GM18870 (cell line): ENCODE measurements around the gene LPGAT1.

ENCODE experiments used
- ATAC-seq: cut with Tn5 transposase; IDR thresholded peaks from one replicate; pipeline ENCODE4 v1.9.1; 2021; ENCODE audit warnings: moderate library complexity; ENCODE audit not compliant: unreplicated experiment

LPGAT1 gene

DNA sequence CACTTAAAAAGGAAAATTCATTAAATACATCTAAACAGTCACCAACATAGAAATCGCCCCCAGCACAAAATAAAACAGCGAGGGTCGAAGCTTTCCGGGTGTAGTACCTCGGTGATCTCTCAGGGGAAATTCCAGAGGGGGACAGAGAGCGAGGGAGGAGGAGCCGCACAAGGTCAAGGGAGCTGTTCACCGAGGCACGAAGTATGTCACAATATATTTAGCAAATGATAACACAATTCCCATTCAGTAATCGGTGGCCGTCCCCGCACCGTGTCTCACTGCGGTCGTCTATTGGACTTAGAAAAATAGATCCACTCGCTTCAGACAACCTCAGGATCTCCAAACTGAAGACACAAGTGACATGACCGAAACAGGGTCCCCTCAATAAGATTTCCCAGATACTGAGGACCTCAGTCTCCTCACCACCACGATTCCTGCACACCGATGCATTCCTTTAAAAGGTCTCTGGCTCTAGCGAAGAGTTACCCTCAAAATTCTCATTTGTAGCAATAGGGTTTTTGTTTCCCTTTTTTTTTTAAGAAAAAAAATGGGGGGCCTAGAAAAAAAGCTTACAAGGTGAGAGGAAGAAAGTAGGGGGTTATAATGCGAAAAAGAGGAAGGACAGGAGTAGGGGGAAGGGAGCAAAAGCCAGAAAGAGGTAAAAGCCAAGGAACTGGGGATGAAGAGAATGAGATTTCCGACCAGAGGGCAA, 1.1 kb downstream of the LPGAT1 start:
- ATAC-seq = no peak

DNA sequence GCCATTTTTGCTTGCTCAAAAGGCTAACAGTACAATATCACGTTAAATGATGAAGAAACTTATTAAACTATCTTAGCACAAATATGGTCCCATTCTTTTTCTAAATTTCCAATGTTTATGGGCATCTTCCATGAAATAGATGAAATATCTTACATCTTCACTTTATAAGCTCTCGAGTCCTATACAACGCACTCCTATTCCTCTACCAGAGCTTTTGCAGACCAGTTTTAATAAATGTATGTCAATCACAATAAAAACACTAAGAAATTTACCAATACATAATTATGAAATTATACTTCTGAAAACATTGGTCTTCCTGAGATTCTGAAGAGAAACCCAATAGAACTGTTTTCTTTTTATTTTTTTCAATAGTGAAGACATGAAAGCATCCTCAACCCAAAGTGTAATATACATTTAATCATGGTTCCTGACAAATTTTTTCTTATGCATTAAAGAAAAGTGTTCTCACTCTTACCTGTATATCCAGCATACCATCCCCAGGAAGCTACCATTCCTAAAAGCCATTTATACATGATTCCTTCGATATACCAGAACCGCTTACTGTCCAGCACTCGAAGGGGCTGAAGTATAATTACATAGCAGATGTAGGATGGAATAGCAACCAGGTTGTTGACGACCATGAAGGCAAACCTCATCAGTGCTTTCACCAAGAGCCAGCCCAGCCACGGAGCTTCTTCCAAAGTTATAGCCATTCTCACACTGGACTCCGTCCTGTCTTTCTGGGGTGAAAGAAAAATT, 1.8 kb downstream of the LPGAT1 start:
- no peak for ATAC-seq

DNA sequence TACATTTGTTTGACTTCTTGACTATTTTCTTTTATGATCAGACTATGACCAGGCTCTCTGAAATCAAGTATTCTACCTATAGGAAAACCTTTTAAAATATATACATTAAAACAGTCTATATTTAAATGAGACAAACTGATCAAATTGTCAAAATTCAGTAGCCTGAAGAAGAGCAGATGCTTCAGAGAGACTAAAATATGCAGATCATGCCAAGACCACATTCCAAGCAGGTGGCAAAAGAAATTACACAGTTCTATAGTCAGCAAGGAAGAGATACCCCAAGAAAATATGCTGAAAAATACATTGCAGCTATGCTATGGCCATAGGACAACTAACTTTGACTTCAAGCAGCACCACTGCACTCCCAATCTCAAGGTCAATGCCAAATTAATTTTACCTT, 3.5 kb downstream of the LPGAT1 start:
- ATAC-seq = no peak

DNA sequence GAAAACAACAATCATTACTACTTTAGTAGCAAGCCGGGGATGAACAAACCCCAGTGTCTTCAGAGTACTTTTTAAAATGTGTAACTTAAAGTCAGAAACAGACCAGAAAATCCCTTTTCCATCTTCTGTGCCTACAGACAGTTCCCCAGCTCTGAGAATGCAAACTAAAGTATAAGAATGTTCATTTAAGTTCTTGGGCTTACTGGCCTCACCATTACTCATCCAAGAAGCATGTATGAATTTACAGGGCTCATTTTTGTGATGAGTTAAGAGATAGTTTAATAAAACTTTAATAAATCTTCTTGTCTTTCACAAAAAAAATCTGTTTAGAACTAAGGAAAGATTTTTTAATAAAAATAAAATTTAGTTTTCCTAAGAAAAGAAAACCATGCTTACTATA, 4.6 kb downstream of the LPGAT1 start:
- no peak for ATAC-seq

DNA sequence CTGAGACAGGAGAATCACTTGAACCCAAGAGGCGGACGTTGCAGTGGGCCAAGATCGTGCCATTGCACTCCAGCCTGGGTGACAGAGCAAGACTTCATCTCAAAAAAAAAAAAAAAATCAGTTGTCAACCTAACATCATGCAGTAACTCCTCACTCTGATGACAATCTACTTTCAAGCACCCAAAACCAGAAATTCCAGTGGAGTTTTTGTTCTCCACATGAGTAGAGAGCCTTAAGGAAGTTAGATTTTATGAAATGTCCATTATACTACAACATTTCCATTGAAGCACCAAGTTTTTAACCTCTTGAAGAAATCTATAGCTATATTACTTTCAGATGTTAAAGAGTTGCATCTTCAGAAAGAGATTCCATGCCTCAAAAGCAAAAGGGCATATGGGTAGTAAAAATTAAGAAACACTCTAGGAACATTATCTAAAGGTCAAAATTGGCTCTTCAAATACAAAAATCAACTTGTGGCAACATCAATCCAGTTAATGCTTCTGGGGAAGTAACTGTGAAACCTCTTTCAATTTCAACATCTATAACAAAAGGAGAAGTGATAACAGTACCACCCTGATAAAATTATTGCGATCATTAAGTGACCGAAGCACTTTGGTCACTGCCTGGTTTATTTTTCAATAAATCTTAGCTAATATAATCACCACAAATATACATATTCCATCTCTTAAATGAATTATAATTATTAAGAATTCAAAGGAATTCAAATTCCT, 7.7 kb downstream of the LPGAT1 start:
- ATAC-seq = no peak

DNA sequence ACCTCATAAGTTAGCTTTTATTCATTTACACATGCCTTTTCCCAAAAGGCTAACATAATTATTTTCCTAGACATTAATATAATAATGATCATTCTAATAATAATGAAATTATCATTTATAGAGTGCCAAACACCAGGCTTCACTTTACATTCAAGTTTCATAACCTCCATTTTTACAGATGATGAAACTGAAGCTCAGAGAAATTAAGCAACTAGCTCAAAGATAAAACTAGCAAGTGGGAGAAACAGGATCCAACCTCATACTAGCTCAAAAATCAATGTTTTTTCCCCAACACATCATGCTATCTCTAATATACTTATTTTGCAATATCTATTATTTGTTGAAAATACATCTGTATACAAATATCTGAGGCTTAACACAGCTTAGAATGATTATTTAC, 14.0 kb downstream of the LPGAT1 start:
- no peak for ATAC-seq

DNA sequence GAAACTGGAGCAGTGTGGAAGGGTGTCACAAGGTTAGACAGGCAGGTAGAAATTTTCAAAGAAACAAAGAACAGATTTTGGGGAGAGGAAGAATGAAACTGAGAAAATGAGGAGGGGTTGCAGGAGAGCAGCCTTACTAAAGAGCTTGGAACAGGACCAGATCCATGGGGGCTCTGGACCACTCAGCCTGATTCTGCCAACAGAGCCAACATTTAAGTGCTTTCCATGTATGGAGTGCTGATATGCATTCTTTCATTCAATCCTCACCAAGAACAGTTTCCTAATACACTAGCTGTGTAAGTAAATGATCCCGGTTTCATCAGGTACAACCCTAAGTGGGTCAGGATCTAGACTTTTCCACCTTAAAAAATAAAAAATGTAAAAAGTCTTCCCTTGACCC, 16.2 kb downstream of the LPGAT1 start:
- no peak for ATAC-seq

DNA sequence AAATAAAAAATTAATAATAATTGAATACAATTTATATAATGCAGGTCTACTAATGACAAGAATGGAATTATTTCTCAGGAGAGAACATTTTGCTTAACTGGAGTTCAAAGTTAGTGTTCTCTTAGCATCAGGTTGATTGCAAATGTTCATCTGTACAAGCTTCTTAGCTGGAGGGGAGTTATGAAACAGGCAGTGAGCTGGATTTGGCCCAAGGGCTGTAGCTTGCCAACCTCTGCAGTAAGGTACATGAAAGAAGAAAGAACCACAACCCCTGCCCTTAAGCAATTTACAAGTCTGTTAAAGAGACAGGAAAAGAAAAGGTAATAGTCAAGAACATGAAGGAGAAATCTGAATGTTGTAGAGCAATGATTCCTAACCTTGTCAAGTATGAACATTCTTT, 17.0 kb downstream of the LPGAT1 start:
- ATAC-seq = no peak

DNA sequence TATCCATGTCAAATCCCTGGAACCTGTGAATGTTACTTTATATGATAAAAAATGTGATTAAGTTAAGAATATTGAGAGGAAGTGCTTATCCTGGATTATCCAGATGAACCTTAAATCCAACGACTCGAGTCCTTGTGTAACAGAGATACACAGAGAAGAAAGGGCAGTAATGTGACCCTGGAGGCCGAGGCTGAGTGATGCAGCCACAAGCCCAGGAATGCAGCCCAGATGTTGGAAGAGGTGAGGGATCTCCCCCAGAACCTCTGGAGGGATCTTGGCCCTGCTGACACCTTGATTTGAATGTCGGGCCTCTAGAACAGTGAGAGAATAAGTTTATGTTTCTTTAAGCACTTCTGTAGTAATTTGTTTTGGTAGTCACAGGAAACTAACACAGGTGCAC, 18.0 kb downstream of the LPGAT1 start:
- no peak for ATAC-seq

DNA sequence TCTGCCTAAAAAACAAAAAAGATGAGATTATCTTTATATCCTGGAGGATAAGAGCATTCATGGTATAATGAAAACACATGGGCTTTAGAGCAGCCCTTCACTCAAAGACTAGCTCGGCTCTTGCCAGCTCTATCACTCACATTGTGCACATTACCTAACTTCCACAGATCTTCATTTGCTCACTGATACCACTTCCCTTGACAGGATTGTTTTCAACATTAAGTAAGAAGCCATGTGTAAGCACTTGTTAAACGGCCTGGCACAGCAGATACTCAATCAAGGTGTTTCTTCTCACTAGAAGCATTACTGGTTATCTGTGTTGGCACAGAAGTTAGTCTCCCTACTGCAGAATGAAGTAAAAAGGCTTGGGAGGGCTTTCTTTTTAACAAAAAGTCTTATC, 18.7 kb downstream of the LPGAT1 start:
- no peak for ATAC-seq

DNA sequence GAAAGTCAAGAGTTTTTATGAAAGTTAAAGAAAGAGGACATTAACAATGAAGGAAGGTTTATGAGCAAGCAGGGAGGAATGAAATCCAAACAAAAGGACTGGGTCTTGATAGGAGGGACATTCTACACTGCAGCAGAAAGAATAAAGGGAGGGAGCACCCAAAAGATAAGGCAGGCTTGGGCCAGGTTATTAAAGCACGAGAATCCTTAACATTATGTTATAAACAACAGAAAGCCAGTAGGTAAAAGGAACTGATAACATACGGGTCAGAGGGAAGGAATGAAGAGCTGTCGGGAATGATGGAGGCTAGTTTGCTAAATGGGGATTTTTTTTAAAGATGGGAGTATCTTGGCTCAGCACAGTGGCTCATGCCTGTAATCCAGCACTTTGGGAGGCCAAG, 19.4 kb downstream of the LPGAT1 start:
- ATAC-seq = no peak

DNA sequence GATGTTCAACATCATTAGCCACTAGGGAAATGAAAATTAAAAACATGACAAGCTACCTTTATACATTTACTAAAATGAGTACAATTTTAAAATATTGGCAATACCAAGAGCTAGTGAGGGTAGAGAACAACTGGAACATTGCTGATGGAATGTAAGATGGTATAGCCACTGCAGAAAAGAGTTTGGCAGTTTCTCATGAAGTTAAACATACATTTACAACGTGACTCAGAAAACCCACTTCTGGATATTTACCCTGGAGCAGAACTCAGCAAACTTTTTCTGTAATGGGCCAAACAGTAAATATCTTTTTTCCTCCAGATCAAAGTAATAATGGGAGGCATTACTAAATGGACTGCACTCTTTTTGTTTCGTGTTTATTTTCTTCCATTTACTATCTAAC, 22.1 kb downstream of the LPGAT1 start:
- ATAC-seq = no peak

DNA sequence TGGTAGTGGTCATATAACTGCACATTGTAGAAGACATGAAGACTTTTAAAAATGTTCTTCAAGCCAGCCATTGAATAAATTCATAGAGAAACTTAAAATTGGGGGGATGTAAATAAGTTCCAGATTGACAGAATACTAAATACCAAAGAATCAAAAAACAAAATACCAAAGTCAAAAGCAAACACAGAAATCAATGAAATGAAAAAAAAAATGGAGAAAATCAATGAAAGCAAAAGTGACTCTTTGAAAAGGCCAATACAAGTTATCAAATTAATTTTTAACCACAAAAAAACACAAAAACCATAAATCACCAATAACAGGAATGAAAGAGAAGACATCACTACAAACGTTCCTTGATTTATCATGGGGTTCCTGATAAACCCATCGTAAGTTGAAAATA, 25.6 kb downstream of the LPGAT1 start:
- no peak for ATAC-seq

DNA sequence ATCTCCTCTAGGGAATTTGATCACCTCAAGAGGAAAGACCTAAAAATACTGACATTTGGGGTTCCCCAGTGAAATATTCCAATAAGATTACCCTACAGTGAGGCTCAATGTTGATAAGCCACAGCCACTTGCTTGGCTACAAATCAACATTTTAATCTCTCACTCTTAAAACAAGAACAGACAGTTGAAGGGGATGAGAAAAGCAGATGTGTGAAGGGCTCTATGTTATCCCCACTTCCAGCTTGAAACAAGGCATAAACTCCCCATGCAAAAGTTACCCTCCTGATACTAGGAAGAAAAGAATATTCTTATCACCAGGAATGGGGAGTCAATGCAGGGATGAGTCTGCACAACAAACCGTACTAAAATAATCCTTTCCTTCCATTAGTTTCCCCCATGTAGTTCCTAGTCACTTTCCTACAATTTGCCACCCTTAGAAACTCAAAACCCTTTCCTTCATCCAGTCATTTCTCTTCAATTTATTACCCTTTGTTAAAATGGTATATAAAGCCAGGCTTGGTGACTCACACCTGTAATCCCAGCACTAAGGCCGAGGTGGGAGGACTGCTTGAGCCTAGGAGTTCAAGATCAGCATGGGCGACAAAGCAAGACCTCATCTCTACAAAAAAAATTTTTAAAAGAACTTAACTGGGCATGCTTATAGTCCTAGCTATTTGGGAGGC, 29.5 kb downstream of the LPGAT1 start:
- ATAC-seq = no peak

DNA sequence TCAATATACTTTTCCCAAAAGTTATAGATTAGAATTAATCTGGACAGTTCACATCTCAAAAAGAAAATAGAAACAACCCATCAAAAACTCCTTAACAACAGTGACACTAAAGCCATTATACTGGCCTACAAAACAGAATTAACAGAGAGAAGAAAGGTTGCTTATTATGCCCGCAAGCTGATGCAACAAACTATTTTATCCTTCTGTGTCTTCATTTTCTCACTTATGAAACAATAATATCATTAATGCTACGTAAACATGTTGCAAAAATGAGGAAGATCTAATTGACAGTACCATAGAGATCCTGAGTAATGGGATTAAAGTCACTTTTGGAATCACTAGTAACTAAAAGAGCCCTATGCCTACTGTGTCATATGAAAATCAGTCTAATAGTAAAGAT, 32.6 kb downstream of the LPGAT1 start:
- no peak for ATAC-seq

DNA sequence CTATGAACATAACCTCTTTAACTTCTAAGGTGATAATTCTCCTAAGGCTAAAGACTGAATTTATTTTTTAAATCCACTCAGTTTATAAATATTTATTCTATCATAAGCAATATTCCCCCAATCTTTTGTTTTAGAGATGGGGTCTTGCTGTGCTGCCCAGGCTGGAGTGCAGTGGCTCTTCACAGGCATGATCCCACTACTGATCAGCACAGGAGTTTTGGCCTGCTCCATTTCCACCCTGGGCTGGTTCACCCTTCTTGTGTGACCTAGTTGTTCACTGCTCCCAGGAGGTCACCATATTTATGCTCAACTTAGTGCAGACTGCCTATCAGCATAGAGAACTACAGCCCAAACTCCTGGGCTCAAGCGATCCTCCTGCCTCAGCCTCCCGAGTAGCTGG, 38.6 kb downstream of the LPGAT1 start:
- ATAC-seq = no peak

DNA sequence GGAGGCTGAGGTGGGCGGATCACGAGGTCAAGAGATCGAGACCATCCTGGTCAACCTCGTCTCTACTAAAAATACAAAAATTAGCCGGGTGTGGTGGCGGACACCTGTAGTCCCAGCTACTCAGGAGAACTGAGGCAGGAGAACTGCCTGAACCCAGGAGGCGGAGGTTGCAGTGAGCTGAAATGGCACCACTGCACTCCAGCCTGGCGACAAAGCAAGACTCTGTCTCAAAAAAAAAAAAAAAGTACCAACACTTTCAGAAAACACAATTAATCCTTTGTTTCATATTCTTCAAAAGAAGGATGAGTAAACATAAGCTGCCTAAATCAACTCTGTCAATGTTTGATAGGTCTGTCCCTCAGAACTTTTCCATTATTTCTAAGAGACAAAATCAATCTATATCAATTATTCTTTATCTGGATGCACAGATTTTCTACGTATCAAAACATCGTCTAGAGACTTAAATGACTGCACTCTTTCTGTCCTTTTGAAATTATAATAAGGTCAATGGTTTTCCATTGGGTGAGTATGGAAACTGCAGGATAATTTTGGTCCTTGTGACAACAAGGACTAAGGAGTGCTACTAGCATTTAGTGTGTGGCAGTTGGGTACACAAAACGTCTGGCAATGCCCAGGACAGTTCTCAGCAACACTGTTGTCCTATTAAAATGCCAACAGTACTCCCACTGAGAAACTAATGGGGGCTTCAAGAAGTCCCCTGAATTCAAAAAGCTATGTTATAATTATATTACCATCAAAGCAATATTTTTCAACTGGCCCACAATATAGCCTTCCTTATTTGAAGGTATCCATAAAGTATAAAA, 40.7 kb downstream of the LPGAT1 start:
- ATAC-seq = no peak

DNA sequence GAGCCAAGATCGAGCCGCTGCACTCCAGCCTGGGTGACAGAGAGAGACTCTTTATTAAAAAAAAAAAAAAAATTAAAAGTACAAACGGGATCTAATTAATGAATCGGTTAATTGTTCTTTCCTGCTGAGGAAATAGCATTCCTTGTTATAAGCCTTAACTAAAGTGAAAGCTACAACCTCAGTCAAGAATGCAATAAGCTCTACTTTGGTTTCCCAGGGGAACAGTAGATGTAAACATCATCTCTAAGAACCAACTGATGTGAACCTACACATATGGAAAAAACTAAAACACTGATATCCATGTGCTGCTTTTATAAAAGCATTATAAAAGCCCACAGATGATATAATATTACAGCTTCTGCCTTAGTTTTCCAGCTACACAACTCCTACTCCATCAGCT, 41.9 kb downstream of the LPGAT1 start:
- no peak for ATAC-seq

DNA sequence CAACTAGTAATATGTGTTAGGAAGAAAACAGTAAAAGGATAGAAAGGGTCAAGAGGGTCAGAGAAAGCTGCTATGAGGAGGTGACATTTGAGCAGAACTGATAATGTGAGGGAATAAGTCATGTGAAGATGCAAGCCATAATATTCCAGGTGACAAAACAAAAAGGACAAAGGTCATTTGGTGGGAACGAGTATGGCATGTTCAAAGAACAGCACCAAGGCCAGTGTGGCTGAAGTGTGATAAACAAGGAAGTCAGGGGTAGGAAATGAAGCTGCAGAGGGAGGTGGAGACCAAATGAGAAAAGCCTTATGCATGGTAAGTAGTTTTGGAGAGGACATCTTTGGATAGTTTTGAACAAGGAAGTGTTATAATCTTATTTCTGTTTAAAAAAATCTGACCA, 46.7 kb downstream of the LPGAT1 start:
- ATAC-seq = no peak

DNA sequence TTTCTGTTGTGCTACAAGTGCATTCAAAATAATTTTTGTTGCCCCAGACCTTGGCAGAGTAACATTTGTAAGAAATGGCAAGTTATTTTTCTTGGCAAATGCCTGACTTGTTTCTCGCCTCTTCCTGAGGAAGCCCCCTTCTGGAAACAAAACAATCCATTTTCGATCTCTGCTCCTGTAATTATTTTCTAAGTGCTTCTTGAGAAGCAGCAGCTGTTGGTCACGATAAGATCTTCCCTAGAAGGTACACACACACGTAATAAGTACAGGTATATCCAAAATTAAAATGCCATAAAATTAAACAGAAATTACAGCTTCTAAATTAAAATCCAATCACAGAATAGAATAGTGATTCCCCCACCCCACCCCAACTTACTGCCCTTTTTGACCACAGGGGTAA, 47.3 kb downstream of the LPGAT1 start:
- no peak for ATAC-seq

DNA sequence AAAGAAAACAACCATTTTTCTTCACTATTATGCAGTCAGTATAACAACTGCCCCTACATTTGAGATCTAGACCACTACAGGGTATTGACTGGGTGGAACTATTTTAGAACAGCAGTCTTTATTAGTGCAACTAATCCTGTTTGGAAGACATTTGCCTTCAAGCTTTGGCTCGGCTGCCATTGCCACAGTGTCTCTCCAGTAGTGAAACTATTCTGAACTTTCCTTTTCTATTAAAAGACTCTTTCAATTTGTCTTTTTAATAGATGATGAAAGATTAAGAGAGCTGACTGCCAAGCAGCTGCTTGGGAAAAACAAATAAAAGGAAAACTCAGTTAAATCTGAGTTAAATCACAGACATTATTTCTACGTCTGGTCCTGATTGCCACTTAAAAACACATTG, 49.3 kb downstream of the LPGAT1 start:
- no peak for ATAC-seq
